PC-9 (cell line): ENCODE measurements around the gene PHACTR1. TPM values are rescaled to one million over a fixed set of nuclear protein-coding genes. Genes with fewer than 3 reads are reported as not detected.

Source experiments
- BruUV-seq: library from RNA; stranded (reverse); fragments of 400-500 nt; replicated peaks from 2 replicates; lab custom pipeline; 2021; lab: Mats Ljungman, UMichigan
- CTCF ChIA-PET: fragments of 300-600 bp; sonication (Branson Sonifier 250); formaldehyde crosslinking; loops from one replicate; lab custom pipeline; 2022; ENCODE audit warnings: antibody characterized with exemption; lab: Charles Lee
- POLR2A ChIA-PET: fragments of 300-600 bp; sonication (Branson Sonifier 250); formaldehyde crosslinking; loops from one replicate; lab custom pipeline; 2022; ENCODE audit warnings: antibody characterized with exemption; ENCODE audit not compliant: unreplicated experiment; lab: Charles Lee
- DNase-seq, 2 experiments: peaks; one replicate each; pipeline versions ENCODE4 v3.0.0 to v3.0.0-alpha.2; 2015 to 2022; ENCODE audit warnings: mixed read lengths in 1 of 2
- H2AFZ ChIP-seq: fragments of 200-600 bp; sonication (generic); 2 replicates; pipeline ENCODE4 v1.8.1; 2017; ENCODE audit warnings: antibody characterized with exemption
- H3F3A ChIP-seq: fragments of 200-600 bp; sonication (generic); 2 replicates; pipeline ENCODE4 v1.8.1; 2017; ENCODE audit warnings: antibody characterized with exemption, mild to moderate bottlenecking, low read depth; ENCODE audit not compliant: insufficient read depth
- H3K27ac ChIP-seq: fragments of 200-600 bp; sonication (generic); 2 replicates; pipeline ENCODE4 v1.6.1; 2016; ENCODE audit warnings: mixed run types
- H3K27me3 ChIP-seq: fragments of 200-600 bp; sonication (generic); 2 replicates; pipeline ENCODE4 v1.6.1; 2016; ENCODE audit warnings: low read depth, mixed run types; ENCODE audit not compliant: insufficient read depth
- H3K36me3 ChIP-seq: fragments of 200-600 bp; sonication (generic); 2 replicates; pipeline ENCODE4 v1.6.1; 2016; ENCODE audit warnings: low read depth, mixed run types
- H3K4me1 ChIP-seq: fragments of 200-600 bp; sonication (generic); replicated peaks from 2 replicates; pipeline ENCODE4 v1.6.1; 2016; ENCODE audit warnings: mixed run types; ENCODE audit not compliant: insufficient read depth
- H3K4me2 ChIP-seq: fragments of 200-600 bp; sonication (generic); 2 replicates; pipeline ENCODE4 v1.6.1; 2017; ENCODE audit warnings: mixed run types
- H3K4me3 ChIP-seq: fragments of 200-600 bp; sonication (generic); 2 replicates; pipeline ENCODE4 v1.6.1; 2016; ENCODE audit warnings: mixed run types
- H3K79me2 ChIP-seq: fragments of 200-600 bp; sonication (generic); 2 replicates; pipeline ENCODE4 v1.6.1; 2017; ENCODE audit warnings: low read depth, mixed run types
- H3K9me2 ChIP-seq: fragments of 200-600 bp; sonication (generic); 2 replicates; pipeline ENCODE4 v1.8.1; 2017; ENCODE audit warnings: mild to moderate bottlenecking; ENCODE audit not compliant: insufficient read depth
- H3K9me3 ChIP-seq: fragments of 200-600 bp; sonication (generic); 2 replicates; pipeline ENCODE4 v1.8.1; 2016; ENCODE audit warnings: low read depth; ENCODE audit not compliant: insufficient read depth
- H4K20me1 ChIP-seq: fragments of 200-600 bp; sonication (generic); 2 replicates; pipeline ENCODE4 v1.8.1; 2017; ENCODE audit not compliant: insufficient read depth
- EZH2 ChIP-seq: fragments of 200-600 bp; sonication (generic); IDR thresholded peaks from 2 replicates; pipeline ENCODE4 v1.8.0; 2017; ENCODE audit warnings: antibody characterized with exemption, low read depth
- intact Hi-C: fragments of 100-400 bp; cut with micrococcal nuclease; formaldehyde crosslinking; loops from one replicate; pipeline ENCODE4 v1.10.0; 2022; ENCODE audit not compliant: unreplicated experiment
- total RNA-seq: library from RNA; stranded (reverse); gene quantifications from 2 replicates; pipeline ENCODE4 v1.2.3, GENCODE V29; 2021
- TF ChIP-seq, protein P1 (sequence below): fragments of 200-600 bp; sonication (generic); conservative IDR thresholded peaks from 2 replicates; pipeline ENCODE4 v1.6.1; 2017; ENCODE audit warnings: mixed run types, antibody characterized with exemption, mild to moderate bottlenecking, moderate library complexity

Gene PHACTR1
- total RNA-seq, 1 experiment from 2014 or later = not detected

DNA sequence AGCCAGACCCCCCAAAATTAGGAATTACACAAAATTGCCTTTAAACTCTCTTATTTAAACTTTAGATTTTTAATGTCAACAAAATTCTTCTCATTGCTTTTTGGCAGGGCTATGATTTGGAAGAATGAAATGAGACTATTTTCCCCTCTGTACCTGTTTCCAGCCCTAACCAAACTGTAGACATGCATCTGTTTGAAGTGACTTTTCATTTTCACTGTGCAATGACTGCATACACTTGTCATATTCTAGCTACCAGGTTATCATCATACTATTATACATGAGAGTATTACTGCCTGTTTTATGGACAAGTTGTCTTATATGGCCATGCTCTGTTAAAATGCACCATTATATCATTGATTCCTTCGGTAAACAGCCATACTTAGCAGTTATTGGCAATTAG lies 316.6 kb downstream of the PHACTR1 start:
- Histone ChIP-seq H3K4me3 (no peak overlapping the region), H3K79me2 (no peaks in the 10 kb centered on the region), H4K20me1 (no peaks in the 10 kb centered on the region), H3K27ac (no peak overlapping the region), H3K4me2 (no peak overlapping the region), H3F3A (no peaks in the 10 kb centered on the region), H3K4me1 (no peaks in the 10 kb centered on the region), H2AFZ (no peak overlapping the region), H3K27me3 (0 out of 2 replicates have a peak, but pooled peaks cover 5% of the 10 kb centered on the region), H3K9me3 (no peaks in the 10 kb centered on the region), H3K36me3 (no peaks in the 10 kb centered on the region), H3K9me2 (no peaks in the 10 kb centered on the region)
- CTCF ChIA-PET = no interaction called here
- intact Hi-C loops = no loop called here
- POLR2A ChIA-PET = no interaction called here
- TF ChIP-seq EZH2 = no peak
- TF ChIP-seq, protein P1, sequence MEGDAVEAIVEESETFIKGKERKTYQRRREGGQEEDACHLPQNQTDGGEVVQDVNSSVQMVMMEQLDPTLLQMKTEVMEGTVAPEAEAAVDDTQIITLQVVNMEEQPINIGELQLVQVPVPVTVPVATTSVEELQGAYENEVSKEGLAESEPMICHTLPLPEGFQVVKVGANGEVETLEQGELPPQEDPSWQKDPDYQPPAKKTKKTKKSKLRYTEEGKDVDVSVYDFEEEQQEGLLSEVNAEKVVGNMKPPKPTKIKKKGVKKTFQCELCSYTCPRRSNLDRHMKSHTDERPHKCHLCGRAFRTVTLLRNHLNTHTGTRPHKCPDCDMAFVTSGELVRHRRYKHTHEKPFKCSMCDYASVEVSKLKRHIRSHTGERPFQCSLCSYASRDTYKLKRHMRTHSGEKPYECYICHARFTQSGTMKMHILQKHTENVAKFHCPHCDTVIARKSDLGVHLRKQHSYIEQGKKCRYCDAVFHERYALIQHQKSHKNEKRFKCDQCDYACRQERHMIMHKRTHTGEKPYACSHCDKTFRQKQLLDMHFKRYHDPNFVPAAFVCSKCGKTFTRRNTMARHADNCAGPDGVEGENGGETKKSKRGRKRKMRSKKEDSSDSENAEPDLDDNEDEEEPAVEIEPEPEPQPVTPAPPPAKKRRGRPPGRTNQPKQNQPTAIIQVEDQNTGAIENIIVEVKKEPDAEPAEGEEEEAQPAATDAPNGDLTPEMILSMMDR = no peak
- no peak for DNase-seq
- BruUV-seq = no TSS peak

DNA sequence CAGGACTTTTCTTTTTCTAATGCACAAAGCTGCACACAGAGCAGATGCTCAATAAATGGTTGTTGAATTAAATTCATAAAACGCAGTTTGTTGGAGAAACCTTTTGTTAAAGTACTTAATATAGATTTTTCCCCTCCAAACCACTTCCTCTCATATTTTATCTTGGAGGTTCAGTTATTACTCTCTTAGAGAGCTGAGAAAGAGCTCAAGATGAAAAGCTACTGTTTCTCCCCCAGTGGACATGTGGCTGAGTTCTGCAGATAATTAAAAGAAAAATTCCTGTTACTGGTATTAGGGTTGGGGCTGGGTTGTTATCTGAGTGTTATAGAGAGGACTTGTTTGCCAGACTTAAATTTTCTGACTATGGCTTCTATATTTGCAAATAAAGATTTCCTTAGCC lies 317.7 kb downstream of the PHACTR1 start:
- CTCF ChIA-PET = no interaction called here
- no peak overlapping the region for H3K27ac ChIP-seq
- H4K20me1 ChIP-seq = no peaks in the 10 kb centered on the region
- H3K4me2 ChIP-seq = no peak overlapping the region
- no peaks in the 10 kb centered on the region for H3K79me2 ChIP-seq
- H3K4me1 ChIP-seq = no peaks in the 10 kb centered on the region
- intact Hi-C loops = no loop called here
- H3K27me3 ChIP-seq = 0 out of 2 replicates have a peak, but pooled peaks cover 5% of the 10 kb centered on the region
- BruUV-seq = no TSS peak
- H3K4me3 ChIP-seq = no peak overlapping the region
- H3K9me2 ChIP-seq = no peaks in the 10 kb centered on the region
- DNase-seq = no peak
- H2AFZ ChIP-seq = no peak overlapping the region
- H3K36me3 ChIP-seq = no peaks in the 10 kb centered on the region
- POLR2A ChIA-PET = no interaction called here
- H3K9me3 ChIP-seq = no peaks in the 10 kb centered on the region
- no peak for TF ChIP-seq EZH2
- TF ChIP-seq, protein P1 = no peak
- H3F3A ChIP-seq = no peaks in the 10 kb centered on the region

DNA sequence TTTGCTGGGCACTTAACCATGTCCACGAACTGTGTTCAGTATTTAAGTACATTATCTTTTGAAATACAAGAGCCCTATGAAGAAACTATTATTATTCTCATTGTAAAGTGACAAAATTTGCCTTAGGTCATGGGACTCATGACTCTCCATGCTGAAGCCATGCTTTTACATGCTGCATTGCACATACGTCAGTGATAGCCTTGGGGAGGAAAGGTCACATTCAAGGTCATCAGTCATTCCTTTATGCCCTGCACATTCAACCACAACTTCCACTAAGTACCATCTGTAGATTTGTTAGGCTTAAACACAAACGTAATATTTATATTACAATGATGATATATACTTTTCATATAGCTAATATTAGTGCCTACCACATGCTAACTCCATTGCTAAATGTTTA lies 319.0 kb downstream of the PHACTR1 start:
- Histone ChIP-seq H3K4me1 (no peaks in the 10 kb centered on the region), H3K4me3 (no peak overlapping the region), H3K9me3 (no peaks in the 10 kb centered on the region), H3K9me2 (no peaks in the 10 kb centered on the region), H3F3A (no peaks in the 10 kb centered on the region), H3K79me2 (no peaks in the 10 kb centered on the region), H4K20me1 (no peaks in the 10 kb centered on the region), H3K27me3 (0 out of 2 replicates have a peak, but pooled peaks cover 5% of the 10 kb centered on the region), H3K36me3 (no peaks in the 10 kb centered on the region), H3K27ac (no peak overlapping the region), H2AFZ (no peak overlapping the region), H3K4me2 (no peak overlapping the region)
- ChIA-PET CTCF (no interaction called here), POLR2A (interaction anchor here (0.6 kb wide), 1 partner anchor 996 kb away, joined by 6 read pairs; no protein-coding TSS in a partner anchor)
- TF ChIP-seq, protein P1 = no peak
- TF ChIP-seq EZH2 = no peak
- DNase-seq = no peak
- BruUV-seq = no TSS peak
- intact Hi-C loops = no loop called here
